Neural cell (in vitro differentiated cells): ENCODE data around the gene DNM1.

Experiments
- EP300 ChIP-seq: fragments of 450-650 bp; conservative IDR thresholded peaks from 2 replicates; pipeline ENCODE4 v1.6.1; 2014; ENCODE audit warnings: antibody characterized with exemption, mild to moderate bottlenecking, moderate library complexity; ENCODE audit not compliant: poor library complexity, severe bottlenecking
- EZH2 ChIP-seq: fragments of 200-600, 300-800 bp; shearing (Covaris generic), sonication (generic); IDR thresholded peaks from 2 replicates; pipeline ENCODE4 v1.6.1; 2014; ENCODE audit warnings: antibody characterized with exemption, low read length, borderline replicate concordance, mild to moderate bottlenecking; ENCODE audit not compliant: insufficient read depth, poor library complexity, severe bottlenecking
- POLR2AphosphoS5 ChIP-seq: IDR thresholded peaks from 2 replicates; pipeline ENCODE4 v1.6.1; 2012
- RAD21 ChIP-seq: fragments of 450-650 bp; conservative IDR thresholded peaks from 2 replicates; pipeline ENCODE4 v1.6.1; 2014; ENCODE audit warnings: antibody characterized with exemption, mild to moderate bottlenecking, moderate library complexity
- SMC3 ChIP-seq: fragments of 450-650 bp; conservative IDR thresholded peaks from 2 replicates; pipeline ENCODE4 v1.6.1; 2014; ENCODE audit warnings: antibody characterized with exemption, mild to moderate bottlenecking, moderate library complexity; ENCODE audit not compliant: poor library complexity
- TF ChIP-seq, protein P1 (sequence below): fragments of 450-650 bp; IDR thresholded peaks from 2 replicates; pipeline ENCODE4 v1.5.1; 2014; ENCODE audit warnings: antibody characterized with exemption, mild to moderate bottlenecking, moderate library complexity; ENCODE audit not compliant: poor library complexity, severe bottlenecking

DNA sequence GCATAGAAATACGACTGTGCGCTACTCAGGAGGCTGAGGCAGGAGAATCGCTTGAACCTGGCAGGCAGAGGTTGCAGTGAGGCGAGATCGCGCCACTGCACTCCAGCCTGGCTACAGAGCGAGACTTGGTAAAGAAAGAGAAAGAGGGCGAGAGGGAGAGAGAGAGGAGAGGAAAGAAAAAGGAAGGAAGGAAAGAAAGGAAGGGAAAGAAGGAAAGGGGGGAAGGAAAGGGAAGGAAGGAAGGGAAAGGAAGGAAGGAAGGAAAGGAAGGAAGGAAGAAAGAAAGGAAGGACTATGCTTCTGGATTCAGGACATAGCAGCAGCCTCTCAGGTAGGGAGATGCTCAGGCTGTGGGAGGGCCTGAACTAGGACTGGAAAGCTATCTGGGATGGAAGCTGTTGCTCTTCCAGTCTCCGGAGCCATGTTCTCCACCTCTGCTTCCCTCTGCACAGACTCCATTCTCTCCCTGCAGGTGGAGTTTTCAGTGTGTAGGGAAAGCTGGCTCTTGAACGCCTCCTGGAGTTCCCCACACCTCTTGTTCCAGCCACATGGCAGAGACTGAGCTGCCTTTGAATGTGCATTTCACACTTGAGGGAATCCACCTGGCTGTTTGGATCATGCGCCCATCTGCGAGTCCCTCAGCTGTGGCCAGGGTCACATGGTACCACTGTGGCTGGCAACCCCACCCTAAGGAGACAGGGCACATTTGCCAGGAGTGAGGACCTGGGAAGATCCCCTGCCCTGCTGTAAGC lies 82.0 kb downstream of the DNM1 start:
- TF ChIP-seq, protein P1, sequence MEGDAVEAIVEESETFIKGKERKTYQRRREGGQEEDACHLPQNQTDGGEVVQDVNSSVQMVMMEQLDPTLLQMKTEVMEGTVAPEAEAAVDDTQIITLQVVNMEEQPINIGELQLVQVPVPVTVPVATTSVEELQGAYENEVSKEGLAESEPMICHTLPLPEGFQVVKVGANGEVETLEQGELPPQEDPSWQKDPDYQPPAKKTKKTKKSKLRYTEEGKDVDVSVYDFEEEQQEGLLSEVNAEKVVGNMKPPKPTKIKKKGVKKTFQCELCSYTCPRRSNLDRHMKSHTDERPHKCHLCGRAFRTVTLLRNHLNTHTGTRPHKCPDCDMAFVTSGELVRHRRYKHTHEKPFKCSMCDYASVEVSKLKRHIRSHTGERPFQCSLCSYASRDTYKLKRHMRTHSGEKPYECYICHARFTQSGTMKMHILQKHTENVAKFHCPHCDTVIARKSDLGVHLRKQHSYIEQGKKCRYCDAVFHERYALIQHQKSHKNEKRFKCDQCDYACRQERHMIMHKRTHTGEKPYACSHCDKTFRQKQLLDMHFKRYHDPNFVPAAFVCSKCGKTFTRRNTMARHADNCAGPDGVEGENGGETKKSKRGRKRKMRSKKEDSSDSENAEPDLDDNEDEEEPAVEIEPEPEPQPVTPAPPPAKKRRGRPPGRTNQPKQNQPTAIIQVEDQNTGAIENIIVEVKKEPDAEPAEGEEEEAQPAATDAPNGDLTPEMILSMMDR = no peak
- TF ChIP-seq RAD21 (no peak), SMC3 (no peak), EP300 (no peak), EZH2 (no peak), POLR2AphosphoS5 (no peak)
